K562 (cell line): ENCODE measurements around the gene SPRR3. TPM values are rescaled to one million over a fixed set of nuclear protein-coding genes. Genes with fewer than 3 reads are reported as not detected.
A peak's percentile ranks its signal among the peaks of the same experiment; 100 is the strongest.

Source experiments
- ATF2 ChIP-seq: sonication (generic); formaldehyde crosslinking; IDR thresholded peaks from 2 replicates; pipeline ENCODE4 v1.8.1; 2022; ENCODE audit warnings: missing genetic modification reagents
- EHMT2 ChIP-seq: fragments of 450-650 bp; IDR thresholded peaks from 2 replicates; pipeline ENCODE4 v1.6.1; 2018; ENCODE audit warnings: antibody characterized with exemption
- HIVEP1 ChIP-seq: fragments of 250-450 bp; sonication (Bioruptor Pico); IDR thresholded peaks from 2 replicates; pipeline ENCODE4 v1.4.0; 2020; ENCODE audit warnings: mild to moderate bottlenecking
- LARP7 ChIP-seq: fragments of 450-650 bp; IDR thresholded peaks from 2 replicates; pipeline ENCODE4 v1.6.1; 2016
- LEF1 ChIP-seq: fragments of 450-650 bp; IDR thresholded peaks from 2 replicates; pipeline ENCODE4 v1.6.1; 2016; ENCODE audit warnings: mild to moderate bottlenecking
- MYNN ChIP-seq, 2 experiments: sonication (generic); formaldehyde crosslinking in 1 of 2; IDR thresholded peaks; 2 replicates each; pipeline versions ENCODE4 v1.5.0 to v1.6.1; 2016 to 2020; ENCODE audit warnings: antibody characterized with exemption in 1 of 2, missing genetic modification reagents in 1 of 2
- NCOA6 ChIP-seq: fragments of 450-650 bp; IDR thresholded peaks from 2 replicates; pipeline ENCODE4 v1.6.1; 2017; ENCODE audit warnings: mild to moderate bottlenecking
- NELFE ChIP-seq: IDR thresholded peaks from 2 replicates; pipeline ENCODE4 v1.6.1; 2011; ENCODE audit warnings: mild to moderate bottlenecking; ENCODE audit not compliant: insufficient read depth, insufficient read length
- NR1H2 ChIP-seq: sonication (generic); formaldehyde crosslinking; IDR thresholded peaks from 2 replicates; pipeline ENCODE4 v1.4.0; 2020; ENCODE audit warnings: mild to moderate bottlenecking, missing genetic modification reagents
- POLR2H ChIP-seq: IDR thresholded peaks from 2 replicates; pipeline ENCODE4 v1.6.1; 2016; ENCODE audit warnings: missing genetic modification characterization, low read depth, mild to moderate bottlenecking, control low read depth, missing compliant biosample characterization, moderate library complexity
- RAD51 ChIP-seq: fragments of 450-650 bp; IDR thresholded peaks from 2 replicates; pipeline ENCODE4 v1.7.1; 2016; ENCODE audit warnings: low read depth, mild to moderate bottlenecking, borderline replicate concordance
- SMAD3 ChIP-seq: fragments of 450-650 bp; formaldehyde crosslinking; conservative IDR thresholded peaks from 2 replicates; pipeline ENCODE4 v1.4.0; 2020; ENCODE audit warnings: mild to moderate bottlenecking
- SOX6 ChIP-seq: fragments of 450-650 bp; IDR thresholded peaks from 2 replicates; pipeline ENCODE4 v1.6.1; 2014; ENCODE audit warnings: mild to moderate bottlenecking
- TBL1XR1 ChIP-seq, 2 experiments: IDR thresholded peaks; 2 replicates each; pipeline ENCODE4 v1.6.1; 2012; ENCODE audit warnings: improper control_type of control experiment in 2 of 2, low read length in 2 of 2, mild to moderate bottlenecking in 1 of 2
- THRAP3 ChIP-seq: fragments of 450-650 bp; IDR thresholded peaks from 2 replicates; pipeline ENCODE4 v1.6.1; 2016; ENCODE audit warnings: mild to moderate bottlenecking, inconsistent platforms, borderline replicate concordance
- YY1 ChIP-seq, 3 experiments: IDR thresholded peaks; 2 replicates each; pipeline ENCODE4 v1.6.1; 2011; ENCODE audit warnings: low read length in 2 of 3, mild to moderate bottlenecking in 2 of 3, moderate library complexity in 2 of 3, borderline replicate concordance in 1 of 3, control low read depth in 1 of 3, low read depth in 1 of 3; ENCODE audit not compliant: insufficient read depth in 3 of 3, insufficient replicate concordance in 2 of 3, control insufficient read depth in 1 of 3, insufficient read length in 1 of 3; ENCODE audit errors: extremely low read depth in 1 of 3
- ZC3H11A ChIP-seq: IDR thresholded peaks from 2 replicates; pipeline ENCODE4 v1.6.1; 2012; ENCODE audit warnings: low read depth, low read length, improper control_type of control experiment
- ZNF280B ChIP-seq: fragments of 250-450 bp; sonication (Bioruptor Pico); IDR thresholded peaks from 2 replicates; pipeline ENCODE4 v1.5.1; 2021; ENCODE audit warnings: mild to moderate bottlenecking
- ZNF324 ChIP-seq: fragments of 250-450 bp; sonication (Bioruptor Pico); IDR thresholded peaks from 2 replicates; pipeline ENCODE4 v1.4.0; 2020; ENCODE audit warnings: mild to moderate bottlenecking
- ZNF766 ChIP-seq: fragments of 200-800 bp; sonication (Bioruptor generic); conservative IDR thresholded peaks from 2 replicates; pipeline ENCODE4 v1.6.1; 2016; ENCODE audit warnings: missing genetic modification characterization, missing compliant biosample characterization
- polyA plus RNA-seq, 8 experiments: library from polyadenylated mRNA; depleted of rRNA in 4 of 8; stranded (reverse) in 5 of 8; unstranded in 3 of 8; fragments of >200 nt; fragmentation: Nextera tagmentation in 2 of 8; fragmentation: Illumina TruSeq in 1 of 8; extraction: Ambion mirVana in 2 of 8; extraction: Trizol in 1 of 8; gene quantifications; 2 replicates each; pipeline versions ENCODE4 v1.2.1 to v1.2.3, GENCODE V29; 2011 to 2014; ENCODE audit warnings: inconsistent platforms in 1 of 8, missing spikeins in 1 of 8
- total RNA-seq, 7 experiments: library from RNA; depleted of rRNA in 6 of 7; stranded (reverse); fragments of >200 nt in 6 of 7; fragmentation: Illumina TruSeq in 2 of 7; extraction: Trizol in 2 of 7; gene quantifications; 2 replicates each; pipeline versions ENCODE4 v1.2.1 to v1.2.3, GENCODE V29; 2011 to 2021; ENCODE audit warnings: low replicate concordance in 1 of 7

SPRR3 gene
- total and polyA plus RNA-seq, 9 of the 15 experiments (the other 6 are each of a cell fraction or from before 2014, with no cell fraction given): not detected

GRCh38 chr1:153040950-153041631 lies 39.5 kb downstream of the SPRR3 start, which contains the start of gene SPRR2D (continued):
- peak; percentile 98 for TF ChIP-seq POLR2H (tag)
- no peak for TF ChIP-seq SMAD3
- peak; percentile 47; the same call in 1 of the 2 replicates for TF ChIP-seq LEF1
- no peak for TF ChIP-seq RAD51
- TF ChIP-seq ZNF280B (CRISPR knock-in tag): no peak
- no peak for TF ChIP-seq ZC3H11A
- no peak for TF ChIP-seq NCOA6
- TF ChIP-seq TBL1XR1 (IDR thresholded peaks at IDR 0.05; ENCODE audit: low read length in 2 of 2): no peak
- TF ChIP-seq HIVEP1 (CRISPR knock-in tag): no peak
- no peak for TF ChIP-seq ATF2 (CRISPR knock-in tag)
- no peak for TF ChIP-seq NR1H2 (CRISPR knock-in tag)
- TF ChIP-seq NELFE: no peak
- TF ChIP-seq LARP7: no peak
- TF ChIP-seq MYNN (IDR thresholded peaks at IDR 0.05): no peak
- TF ChIP-seq MYNN (CRISPR knock-in tag; IDR thresholded peaks at IDR 0.05): no peak
- TF ChIP-seq THRAP3: no peak
- no peak for TF ChIP-seq YY1 (IDR thresholded peaks at IDR 0.05; ENCODE audit: borderline replicate concordance in 1 of 3, control insufficient read depth in 1 of 3, extremely low read depth in 1 of 3, insufficient read depth in 3 of 3, insufficient read length in 1 of 3, insufficient replicate concordance in 2 of 3, low read depth in 1 of 3, low read length in 2 of 3)
- TF ChIP-seq SOX6: peak; percentile 80
- TF ChIP-seq EHMT2: no peak
- TF ChIP-seq ZNF766 (CRISPR knock-in tag): no peak
- no peak for TF ChIP-seq ZNF324 (CRISPR knock-in tag)
